PC-9 (cell line): ENCODE measurements around the gene ZNF860. TPM values are rescaled to one million over a fixed set of nuclear protein-coding genes. Genes with fewer than 3 reads are reported as not detected.

Experiments
- BruUV-seq: library from RNA; stranded (reverse); fragments of 400-500 nt; replicated peaks from 2 replicates; lab custom pipeline; 2021; lab: Mats Ljungman, UMichigan
- CTCF ChIA-PET: fragments of 300-600 bp; sonication (Branson Sonifier 250); formaldehyde crosslinking; loops from one replicate; lab custom pipeline; 2022; ENCODE audit warnings: antibody characterized with exemption; lab: Charles Lee
- POLR2A ChIA-PET: fragments of 300-600 bp; sonication (Branson Sonifier 250); formaldehyde crosslinking; loops from one replicate; lab custom pipeline; 2022; ENCODE audit warnings: antibody characterized with exemption; ENCODE audit not compliant: unreplicated experiment; lab: Charles Lee
- DNase-seq, 2 experiments: peaks; one replicate each; pipeline versions ENCODE4 v3.0.0 to v3.0.0-alpha.2; 2015 to 2022; ENCODE audit warnings: mixed read lengths in 1 of 2
- H2AFZ ChIP-seq: fragments of 200-600 bp; sonication (generic); 2 replicates; pipeline ENCODE4 v1.8.1; 2017; ENCODE audit warnings: antibody characterized with exemption
- H3F3A ChIP-seq: fragments of 200-600 bp; sonication (generic); 2 replicates; pipeline ENCODE4 v1.8.1; 2017; ENCODE audit warnings: antibody characterized with exemption, mild to moderate bottlenecking, low read depth; ENCODE audit not compliant: insufficient read depth
- H3K27ac ChIP-seq: fragments of 200-600 bp; sonication (generic); 2 replicates; pipeline ENCODE4 v1.6.1; 2016; ENCODE audit warnings: mixed run types
- H3K27me3 ChIP-seq: fragments of 200-600 bp; sonication (generic); 2 replicates; pipeline ENCODE4 v1.6.1; 2016; ENCODE audit warnings: low read depth, mixed run types; ENCODE audit not compliant: insufficient read depth
- H3K36me3 ChIP-seq: fragments of 200-600 bp; sonication (generic); 2 replicates; pipeline ENCODE4 v1.6.1; 2016; ENCODE audit warnings: low read depth, mixed run types
- H3K4me1 ChIP-seq: fragments of 200-600 bp; sonication (generic); replicated peaks from 2 replicates; pipeline ENCODE4 v1.6.1; 2016; ENCODE audit warnings: mixed run types; ENCODE audit not compliant: insufficient read depth
- H3K4me2 ChIP-seq: fragments of 200-600 bp; sonication (generic); 2 replicates; pipeline ENCODE4 v1.6.1; 2017; ENCODE audit warnings: mixed run types
- H3K4me3 ChIP-seq: fragments of 200-600 bp; sonication (generic); 2 replicates; pipeline ENCODE4 v1.6.1; 2016; ENCODE audit warnings: mixed run types
- H3K79me2 ChIP-seq: fragments of 200-600 bp; sonication (generic); 2 replicates; pipeline ENCODE4 v1.6.1; 2017; ENCODE audit warnings: low read depth, mixed run types
- H3K9me2 ChIP-seq: fragments of 200-600 bp; sonication (generic); 2 replicates; pipeline ENCODE4 v1.8.1; 2017; ENCODE audit warnings: mild to moderate bottlenecking; ENCODE audit not compliant: insufficient read depth
- H3K9me3 ChIP-seq: fragments of 200-600 bp; sonication (generic); 2 replicates; pipeline ENCODE4 v1.8.1; 2016; ENCODE audit warnings: low read depth; ENCODE audit not compliant: insufficient read depth
- H4K20me1 ChIP-seq: fragments of 200-600 bp; sonication (generic); 2 replicates; pipeline ENCODE4 v1.8.1; 2017; ENCODE audit not compliant: insufficient read depth
- EZH2 ChIP-seq: fragments of 200-600 bp; sonication (generic); IDR thresholded peaks from 2 replicates; pipeline ENCODE4 v1.8.0; 2017; ENCODE audit warnings: antibody characterized with exemption, low read depth
- intact Hi-C: fragments of 100-400 bp; cut with micrococcal nuclease; formaldehyde crosslinking; loops from one replicate; pipeline ENCODE4 v1.10.0; 2022; ENCODE audit not compliant: unreplicated experiment
- total RNA-seq: library from RNA; stranded (reverse); gene quantifications from 2 replicates; pipeline ENCODE4 v1.2.3, GENCODE V29; 2021
- TF ChIP-seq, protein P1 (sequence below): fragments of 200-600 bp; sonication (generic); conservative IDR thresholded peaks from 2 replicates; pipeline ENCODE4 v1.6.1; 2017; ENCODE audit warnings: mixed run types, antibody characterized with exemption, mild to moderate bottlenecking, moderate library complexity

Gene ZNF860
- total RNA-seq, 1 experiment from 2014 or later: 5.3 TPM

DNA sequence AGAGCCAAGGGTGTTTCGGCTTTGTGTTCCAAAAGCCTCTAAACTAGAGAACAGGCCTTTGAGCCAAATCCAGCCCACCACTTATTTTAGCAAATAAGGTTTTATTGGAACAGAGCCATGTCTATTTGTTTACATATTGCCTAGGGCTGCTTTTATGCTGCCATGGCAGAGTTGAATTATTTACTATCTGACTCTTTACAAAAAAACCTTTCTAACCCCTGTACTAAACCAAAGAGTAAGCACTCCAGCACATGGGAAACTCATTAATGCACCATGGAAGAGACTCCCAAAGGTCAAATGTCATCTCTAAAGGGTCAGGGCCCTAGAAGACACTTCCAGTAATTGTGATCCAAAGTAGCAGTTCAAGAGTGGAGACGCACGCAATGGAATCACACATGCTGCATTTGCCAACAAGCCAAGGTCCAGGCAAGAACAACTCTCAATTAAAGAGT, 22.8 kb upstream of the ZNF860 start:
- CTCF ChIA-PET: no interaction called here
- POLR2A ChIA-PET: no interaction called here
- no peak overlapping the region for H3K27ac ChIP-seq
- no peaks in the 10 kb centered on the region for H3K36me3 ChIP-seq
- no peaks in the 10 kb centered on the region for H3K79me2 ChIP-seq
- no peaks in the 10 kb centered on the region for H3K9me3 ChIP-seq
- no peaks in the 10 kb centered on the region for H3K27me3 ChIP-seq
- intact Hi-C loops: no loop called here
- DNase-seq: no peak
- H2AFZ ChIP-seq: no peak overlapping the region
- no peaks in the 10 kb centered on the region for H4K20me1 ChIP-seq
- no peak overlapping the region for H3K4me2 ChIP-seq
- no peaks in the 10 kb centered on the region for H3F3A ChIP-seq
- no peaks in the 10 kb centered on the region for H3K9me2 ChIP-seq
- no TSS peak for BruUV-seq
- H3K4me3 ChIP-seq: no peak overlapping the region
- H3K4me1 ChIP-seq: peaks cover 8% of the 10 kb centered on the region; the same call in 1 of the 2 replicates
- no peak for TF ChIP-seq EZH2
- TF ChIP-seq, protein P1, sequence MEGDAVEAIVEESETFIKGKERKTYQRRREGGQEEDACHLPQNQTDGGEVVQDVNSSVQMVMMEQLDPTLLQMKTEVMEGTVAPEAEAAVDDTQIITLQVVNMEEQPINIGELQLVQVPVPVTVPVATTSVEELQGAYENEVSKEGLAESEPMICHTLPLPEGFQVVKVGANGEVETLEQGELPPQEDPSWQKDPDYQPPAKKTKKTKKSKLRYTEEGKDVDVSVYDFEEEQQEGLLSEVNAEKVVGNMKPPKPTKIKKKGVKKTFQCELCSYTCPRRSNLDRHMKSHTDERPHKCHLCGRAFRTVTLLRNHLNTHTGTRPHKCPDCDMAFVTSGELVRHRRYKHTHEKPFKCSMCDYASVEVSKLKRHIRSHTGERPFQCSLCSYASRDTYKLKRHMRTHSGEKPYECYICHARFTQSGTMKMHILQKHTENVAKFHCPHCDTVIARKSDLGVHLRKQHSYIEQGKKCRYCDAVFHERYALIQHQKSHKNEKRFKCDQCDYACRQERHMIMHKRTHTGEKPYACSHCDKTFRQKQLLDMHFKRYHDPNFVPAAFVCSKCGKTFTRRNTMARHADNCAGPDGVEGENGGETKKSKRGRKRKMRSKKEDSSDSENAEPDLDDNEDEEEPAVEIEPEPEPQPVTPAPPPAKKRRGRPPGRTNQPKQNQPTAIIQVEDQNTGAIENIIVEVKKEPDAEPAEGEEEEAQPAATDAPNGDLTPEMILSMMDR: no peak

DNA sequence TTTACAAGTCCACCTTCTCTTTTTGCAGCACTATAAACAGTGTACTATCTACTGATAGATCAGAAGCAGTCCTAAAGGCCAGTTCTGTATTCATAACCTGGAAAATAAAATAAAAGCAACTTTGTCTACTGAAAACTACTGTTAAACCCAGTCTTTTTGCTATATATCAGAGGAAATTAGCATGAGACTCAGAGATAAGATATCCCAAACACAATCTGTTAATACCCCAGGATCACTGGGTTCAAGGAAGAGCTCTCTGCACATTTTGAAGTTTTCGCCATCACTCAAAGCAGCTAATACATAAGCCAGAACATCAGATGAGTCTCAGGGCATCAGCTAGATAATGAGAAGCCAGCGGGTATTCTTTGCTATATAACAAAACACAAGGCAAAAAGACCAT, 22.3 kb upstream of the ZNF860 start:
- no peaks in the 10 kb centered on the region for H3K9me3 ChIP-seq
- DNase-seq: no peak
- H3K9me2 ChIP-seq: no peaks in the 10 kb centered on the region
- no peaks in the 10 kb centered on the region for H4K20me1 ChIP-seq
- CTCF ChIA-PET: no interaction called here
- intact Hi-C loops: no loop called here
- H3K4me3 ChIP-seq: no peak overlapping the region
- H3F3A ChIP-seq: no peaks in the 10 kb centered on the region
- TF ChIP-seq, protein P1: no peak
- no peak for TF ChIP-seq EZH2
- POLR2A ChIA-PET: no interaction called here
- no peaks in the 10 kb centered on the region for H3K79me2 ChIP-seq
- no peak overlapping the region for H2AFZ ChIP-seq
- BruUV-seq: no TSS peak
- no peak overlapping the region for H3K4me2 ChIP-seq
- H3K4me1 ChIP-seq: peaks cover 8% of the 10 kb centered on the region; the same call in 1 of the 2 replicates
- H3K27ac ChIP-seq: no peak overlapping the region
- no peaks in the 10 kb centered on the region for H3K27me3 ChIP-seq
- H3K36me3 ChIP-seq: no peaks in the 10 kb centered on the region

DNA sequence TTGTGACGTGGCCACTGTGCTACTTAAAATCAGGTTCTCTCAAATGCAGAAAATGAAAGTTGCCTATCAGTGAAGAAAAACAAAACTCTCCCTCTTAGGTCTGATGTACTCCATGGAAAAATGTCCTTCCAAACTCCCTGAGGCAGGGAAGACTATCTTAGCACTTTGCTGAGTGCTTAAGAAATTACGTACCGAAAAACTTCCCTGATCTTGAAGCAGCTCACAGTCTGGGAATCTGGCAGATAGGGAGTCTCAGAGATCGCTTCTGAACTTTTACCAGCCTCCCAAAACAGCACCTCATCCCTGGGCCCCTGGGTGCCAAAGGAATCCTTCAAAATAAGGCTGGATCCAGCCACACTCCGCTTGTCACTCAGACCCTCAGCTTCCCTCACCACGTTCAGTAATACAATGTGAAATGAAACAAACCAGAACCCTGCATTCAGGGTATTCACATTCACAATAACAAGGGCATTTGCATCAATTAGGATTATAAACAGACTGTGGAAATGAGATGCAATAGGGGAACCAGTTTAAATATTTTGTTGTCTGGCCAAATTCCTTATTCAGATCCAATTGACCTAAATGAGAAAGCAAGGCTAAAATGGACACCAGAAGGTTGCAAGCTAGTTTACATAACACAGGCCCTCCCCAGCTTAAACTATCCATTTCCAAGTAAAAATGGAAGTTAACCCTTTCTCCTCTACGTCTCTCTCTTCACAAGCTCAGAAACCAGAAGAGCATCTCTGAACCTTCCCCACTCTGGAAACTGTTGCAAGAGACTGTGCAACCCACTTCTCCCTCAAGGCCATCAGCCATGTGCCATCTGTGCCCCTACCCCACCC, 21.4 kb upstream of the ZNF860 start:
- peaks cover 8% of the 10 kb centered on the region; the same call in 1 of the 2 replicates for H3K4me1 ChIP-seq
- H2AFZ ChIP-seq: no peak overlapping the region
- H3K27me3 ChIP-seq: no peaks in the 10 kb centered on the region
- BruUV-seq: TSS peak; percentile 9
- H3K9me3 ChIP-seq: no peaks in the 10 kb centered on the region
- POLR2A ChIA-PET: interaction anchor here (0.6 to 0.7 kb wide), 2 partner anchors 312 to 428 kb away, joined by 3 to 12 read pairs; no protein-coding TSS in a partner anchor
- H3K79me2 ChIP-seq: no peaks in the 10 kb centered on the region
- TF ChIP-seq EZH2: no peak
- TF ChIP-seq, protein P1: no peak
- H3K27ac ChIP-seq: no peak overlapping the region
- H3K36me3 ChIP-seq: no peaks in the 10 kb centered on the region
- CTCF ChIA-PET: interaction anchor here (0.6 kb wide), 2 partner anchors 10 to 348 kb away, joined by 6 to 7 read pairs; no protein-coding TSS in a partner anchor
- no peaks in the 10 kb centered on the region for H3F3A ChIP-seq
- no peaks in the 10 kb centered on the region for H3K9me2 ChIP-seq
- H4K20me1 ChIP-seq: no peaks in the 10 kb centered on the region
- no peak overlapping the region for H3K4me2 ChIP-seq
- no peak overlapping the region for H3K4me3 ChIP-seq
- intact Hi-C loops: no loop called here
- no peak for DNase-seq
